ENCODE data around the gene SLC12A9.
"Not testable (repeated sequence)": the region's sequence is repeated elsewhere in the genome, so short reads cannot be mapped to it uniquely, and the experiment has no call there.

Gene SLC12A9

DNA sequence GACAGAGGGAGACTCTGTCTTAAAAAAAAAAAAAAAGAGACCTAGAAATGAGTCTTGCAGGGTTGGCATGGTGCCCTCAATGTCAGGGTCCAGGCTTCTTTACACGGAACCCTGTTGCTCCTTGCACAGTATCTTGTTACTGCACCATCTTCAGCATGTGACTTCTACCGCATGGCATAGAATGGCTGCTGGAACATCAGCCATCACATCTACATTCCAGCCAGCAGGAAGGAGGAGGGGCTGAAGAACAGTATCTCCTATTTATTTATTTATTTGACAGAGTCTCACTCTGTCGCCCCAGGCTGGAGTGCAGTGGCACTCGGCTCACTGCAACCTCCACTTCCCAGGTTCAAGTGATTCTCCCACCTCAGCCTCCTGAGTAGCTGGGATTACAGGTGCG, 46.9 kb downstream of the SLC12A9 start:
- no peak for DNase-seq

DNA sequence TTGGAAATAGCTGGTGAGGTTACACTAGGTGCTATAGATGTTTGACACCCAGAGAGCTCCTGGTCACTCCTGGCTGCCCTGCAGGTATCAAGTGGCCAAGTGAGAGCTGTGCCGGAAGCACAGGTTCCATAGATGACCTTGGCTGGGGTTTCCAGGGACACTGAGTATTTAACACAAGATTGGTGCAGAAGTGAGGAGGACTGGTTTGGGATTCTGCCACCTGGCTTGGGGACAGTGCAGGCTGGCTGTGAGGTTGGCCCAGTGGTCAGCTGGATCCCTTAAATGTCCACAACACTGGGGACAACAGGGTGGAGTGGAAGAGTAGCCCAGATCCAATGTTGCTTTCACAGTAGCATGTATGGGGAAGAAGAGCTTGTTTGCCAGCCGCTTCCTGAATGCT, 48.5 kb downstream of the SLC12A9 start:
- DNase-seq = no peak

DNA sequence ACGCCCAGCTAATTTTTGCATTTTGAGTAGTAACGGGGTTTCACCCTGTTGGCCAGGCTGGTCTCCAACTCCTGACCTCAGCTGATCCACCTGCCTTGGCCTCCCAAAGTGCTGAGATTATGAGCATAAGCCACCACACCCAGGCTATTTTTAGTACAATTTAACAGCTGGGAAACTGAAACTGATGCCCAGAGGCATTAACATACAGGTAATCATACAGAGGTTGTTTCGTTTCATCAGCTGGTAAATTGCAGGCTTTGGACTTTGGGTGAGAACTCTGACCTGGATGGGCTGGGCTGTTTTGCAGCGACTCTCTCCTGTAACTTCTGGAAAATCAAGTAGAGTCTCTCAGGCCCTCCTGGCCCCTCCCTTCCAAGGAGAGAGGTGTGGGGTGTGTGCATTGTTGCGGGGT, 49.4 kb downstream of the SLC12A9 start:
- DNase-seq = no peak

DNA sequence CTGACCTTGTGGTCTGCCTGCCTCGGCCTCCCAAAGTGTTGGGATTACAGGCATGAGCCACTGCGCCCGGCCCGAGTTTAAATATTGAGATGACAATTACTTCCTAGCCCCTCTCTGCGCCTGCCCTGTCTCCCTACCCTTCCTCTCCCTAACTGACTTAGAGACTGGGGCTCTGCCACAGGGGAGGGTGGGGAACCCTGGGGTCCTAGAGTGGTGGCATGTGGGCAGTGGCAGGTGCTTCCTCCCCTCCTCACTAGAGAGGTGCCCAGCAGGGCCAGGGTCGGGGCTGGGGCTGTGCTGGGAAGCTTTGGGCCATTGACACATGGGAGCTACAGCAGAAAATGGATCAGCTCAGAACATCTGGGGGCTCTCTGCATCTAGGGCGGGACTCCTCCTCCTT, 50.1 kb downstream of the SLC12A9 start:
- no peak for DNase-seq

DNA sequence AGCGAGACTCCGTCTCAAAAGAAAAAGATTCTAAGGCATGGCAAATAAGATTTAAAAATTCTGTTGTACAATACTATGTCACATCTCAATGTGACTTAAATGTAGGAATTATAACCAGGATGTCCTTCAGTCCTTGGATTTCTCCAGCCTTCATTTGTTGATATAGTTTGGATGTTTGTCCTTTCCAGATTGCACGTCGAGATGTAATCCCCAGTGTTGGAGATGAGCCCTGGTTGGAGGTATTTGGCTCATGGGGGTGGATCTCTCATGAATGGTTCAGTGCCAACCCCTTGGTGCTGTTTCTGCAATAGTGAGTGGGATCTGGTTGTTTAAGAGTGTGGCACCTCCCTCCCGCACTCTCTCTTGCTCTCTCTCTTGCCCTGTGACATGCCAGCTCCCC, 56.0 kb downstream of the SLC12A9 start:
- no peak for DNase-seq

DNA sequence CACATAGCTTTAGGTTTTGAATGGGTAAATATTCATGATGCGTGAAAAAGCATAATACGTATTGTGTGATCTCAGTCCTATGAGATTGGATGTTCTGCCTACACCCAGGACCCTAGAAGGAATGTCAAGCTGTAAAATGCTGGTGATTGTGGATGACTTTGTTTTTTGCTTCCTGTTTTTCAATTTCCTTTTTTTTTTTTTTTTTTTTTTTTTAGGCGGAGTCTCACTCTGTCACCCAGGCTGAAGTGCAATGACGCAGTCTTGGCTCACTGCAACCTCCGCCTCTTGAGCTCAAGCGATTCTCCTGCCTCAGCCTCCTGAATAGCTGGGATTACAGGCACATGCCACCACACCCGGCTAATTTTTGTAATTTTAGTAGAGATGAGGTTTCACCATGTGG, 57.9 kb downstream of the SLC12A9 start:
- DNase-seq = not testable (repeated sequence)

DNA sequence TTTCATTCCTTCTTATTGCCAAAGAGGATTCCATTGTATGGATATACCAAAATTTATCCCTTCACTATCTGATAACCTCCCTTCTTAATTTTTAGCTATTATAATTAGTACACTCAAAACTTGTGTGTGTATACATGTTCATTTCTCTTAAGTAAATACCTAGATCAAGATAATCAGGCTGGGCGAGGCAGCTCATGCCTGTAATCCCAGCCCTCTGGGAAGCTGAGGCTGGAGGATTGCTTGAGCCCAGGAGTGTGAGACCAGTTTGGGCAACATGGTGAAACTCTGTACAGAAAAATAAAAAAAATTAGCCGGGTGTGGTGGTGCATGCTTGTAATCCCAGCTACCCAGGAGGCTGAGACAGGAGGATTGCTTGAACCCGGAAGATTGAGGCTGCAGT, 59.0 kb downstream of the SLC12A9 start:
- no peak for DNase-seq

DNA sequence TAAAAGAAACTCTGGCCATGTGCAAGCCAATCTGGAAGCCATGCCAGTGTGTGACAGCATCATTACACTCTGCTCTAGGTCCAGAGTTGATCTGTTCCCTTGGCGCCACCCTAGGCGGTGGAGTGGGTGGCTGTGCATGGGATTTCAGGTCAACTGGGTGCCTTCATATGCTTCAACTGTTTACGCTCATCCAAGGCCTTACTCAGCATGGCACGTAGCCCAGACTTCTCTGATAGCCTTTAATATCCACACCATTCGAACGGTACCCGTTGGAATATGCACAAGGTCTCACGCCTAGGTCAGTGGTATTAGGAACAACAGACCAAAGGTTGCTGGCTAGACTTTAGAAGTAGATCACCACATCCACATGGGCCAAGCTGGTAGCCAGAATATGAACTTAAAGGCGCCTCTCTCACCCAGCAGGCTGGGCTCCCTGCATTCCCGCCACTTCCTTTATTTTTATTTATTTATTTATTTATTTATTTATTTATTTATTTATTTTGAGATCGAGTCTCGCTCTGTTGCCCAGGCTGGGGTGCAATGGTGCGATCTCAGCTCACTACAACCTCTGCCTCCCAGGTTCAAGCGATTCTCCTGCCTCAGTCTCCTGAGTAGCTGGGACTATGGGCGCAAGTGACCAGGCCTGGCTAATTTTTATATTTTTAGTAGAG, 61.8 kb downstream of the SLC12A9 start:
- DNase-seq = no peak

DNA sequence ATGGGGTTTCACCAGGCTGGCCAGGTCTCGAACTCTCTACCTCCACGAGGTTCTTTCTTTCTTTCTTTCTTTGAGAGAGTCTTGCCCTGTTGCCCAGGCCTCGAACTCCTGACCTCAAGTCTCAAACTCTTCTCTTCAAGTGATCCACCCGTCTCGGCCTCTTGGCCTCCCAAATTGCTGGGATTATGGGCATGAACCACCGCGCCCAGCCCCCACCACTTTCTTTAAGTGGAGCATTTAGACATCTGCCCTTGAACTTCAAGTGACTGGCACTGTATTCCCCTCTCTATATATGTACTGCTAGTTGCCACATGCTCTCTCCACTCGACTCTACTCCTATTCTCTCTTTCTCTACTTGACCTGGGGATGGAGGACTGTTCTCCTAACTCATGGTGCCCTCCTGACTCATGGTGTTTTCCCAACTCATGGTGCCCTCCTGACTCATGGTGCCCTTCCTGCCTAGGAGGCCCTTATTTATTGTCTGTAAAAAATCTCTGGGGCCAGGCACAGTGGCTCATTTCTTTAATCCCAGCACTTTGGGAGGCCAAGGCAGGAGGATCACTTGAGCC, 62.5 kb downstream of the SLC12A9 start:
- DNase-seq = no peak
